GM19238 (cell line): Measurements from ENCODE around the gene TPM4.
A peak's percentile ranks its signal among the peaks of the same experiment; 100 is the strongest.
"Not testable (repeated sequence)": the region's sequence is repeated elsewhere in the genome, so short reads cannot be mapped to it uniquely, and the experiment has no call there.

Experiments
- DNase-seq: peaks from one replicate; pipeline ENCODE4 v3.0.0; 2011; ENCODE audit warnings: low spot score; ENCODE audit not compliant: insufficient read length

The TPM4 gene

DNA sequence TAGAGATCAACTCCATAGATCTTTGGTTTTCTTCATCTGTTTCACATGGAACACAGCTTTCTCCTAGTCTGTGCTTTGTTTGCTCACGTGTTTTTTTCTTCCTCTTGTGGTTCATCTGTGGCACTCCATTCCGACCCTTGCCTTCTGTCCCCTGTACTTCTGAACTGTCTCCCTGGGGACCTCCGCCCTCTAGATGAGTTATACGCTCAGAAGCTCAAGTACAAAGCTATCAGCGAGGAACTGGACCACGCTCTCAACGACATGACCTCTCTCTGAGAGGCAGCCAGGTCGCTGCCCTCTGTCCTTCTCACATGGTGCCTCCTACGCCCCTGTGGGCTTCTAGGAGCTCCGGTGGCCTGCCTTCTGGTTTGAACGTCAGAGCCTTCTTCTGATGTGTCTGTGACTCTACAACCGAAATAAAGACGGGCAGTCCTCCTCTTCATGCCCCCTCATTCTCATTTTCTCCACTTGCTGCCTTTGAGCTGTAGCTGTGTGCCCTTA lies 18.8 kb downstream of the TPM4 start:
- no peak for DNase-seq

DNA sequence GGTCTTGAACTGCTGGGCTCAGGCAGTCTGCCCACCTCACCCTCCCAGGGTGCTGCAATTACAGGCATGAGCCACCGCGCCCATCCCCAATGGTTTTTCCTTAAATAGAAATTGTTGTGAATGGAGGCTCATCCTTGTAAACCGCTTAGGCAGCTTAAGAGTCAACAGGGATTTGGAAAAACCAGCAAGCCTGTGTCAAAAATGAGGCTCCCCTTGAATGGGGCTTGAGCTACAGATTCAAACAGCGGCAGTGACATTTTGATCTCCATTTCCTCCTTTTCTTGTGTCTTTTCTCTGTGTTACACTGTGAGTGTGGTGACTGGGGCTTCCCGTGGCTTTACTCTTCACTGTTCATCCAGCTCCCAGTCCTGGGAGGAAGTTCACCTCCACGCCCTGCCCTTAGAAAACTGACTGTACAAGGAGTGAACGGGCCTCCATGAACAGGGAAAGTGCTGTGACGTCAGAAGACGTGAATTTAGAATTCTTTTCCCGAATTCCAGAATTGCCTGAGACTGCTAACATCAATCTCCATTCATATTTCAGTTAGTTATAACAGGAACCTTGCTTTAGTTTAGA lies 20.1 kb downstream of the TPM4 start:
- no peak for DNase-seq

DNA sequence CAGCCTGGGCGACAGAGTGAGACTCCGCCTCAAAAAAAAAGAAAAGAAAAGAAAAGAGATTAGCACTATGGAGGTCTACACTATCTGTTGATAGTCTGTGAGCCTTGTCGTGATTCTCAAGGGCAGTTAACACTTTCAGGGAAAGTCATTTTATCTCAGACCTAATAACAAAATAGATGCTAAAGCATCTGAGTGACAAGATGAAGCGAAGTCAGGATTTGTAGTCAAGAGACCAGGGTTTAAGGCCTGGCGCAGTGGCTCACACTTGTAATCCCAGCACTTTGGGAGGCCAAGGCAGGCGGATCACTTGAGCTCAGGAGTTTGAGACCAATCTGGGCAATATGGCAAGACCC lies 22.1 kb downstream of the TPM4 start:
- DNase-seq = no peak

DNA sequence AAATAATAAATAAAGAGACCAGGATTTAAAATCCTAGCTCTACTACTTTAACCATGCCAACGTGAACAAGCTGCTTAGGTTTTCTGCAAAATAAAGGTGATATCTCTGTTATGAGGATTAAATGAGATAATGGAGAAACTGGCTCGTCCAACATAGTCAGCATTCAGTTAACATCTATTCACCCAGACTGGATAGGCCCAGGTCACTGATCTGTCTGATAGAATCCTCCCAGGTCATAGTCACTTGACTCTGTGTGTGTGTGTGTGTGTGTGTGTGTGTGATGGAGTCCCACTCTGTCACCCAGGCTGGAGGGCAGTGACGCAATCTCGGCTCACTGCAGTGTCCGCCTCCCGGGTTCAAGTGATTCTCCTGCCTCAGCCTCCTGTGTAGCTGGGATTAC lies 22.5 kb downstream of the TPM4 start:
- no peak for DNase-seq

DNA sequence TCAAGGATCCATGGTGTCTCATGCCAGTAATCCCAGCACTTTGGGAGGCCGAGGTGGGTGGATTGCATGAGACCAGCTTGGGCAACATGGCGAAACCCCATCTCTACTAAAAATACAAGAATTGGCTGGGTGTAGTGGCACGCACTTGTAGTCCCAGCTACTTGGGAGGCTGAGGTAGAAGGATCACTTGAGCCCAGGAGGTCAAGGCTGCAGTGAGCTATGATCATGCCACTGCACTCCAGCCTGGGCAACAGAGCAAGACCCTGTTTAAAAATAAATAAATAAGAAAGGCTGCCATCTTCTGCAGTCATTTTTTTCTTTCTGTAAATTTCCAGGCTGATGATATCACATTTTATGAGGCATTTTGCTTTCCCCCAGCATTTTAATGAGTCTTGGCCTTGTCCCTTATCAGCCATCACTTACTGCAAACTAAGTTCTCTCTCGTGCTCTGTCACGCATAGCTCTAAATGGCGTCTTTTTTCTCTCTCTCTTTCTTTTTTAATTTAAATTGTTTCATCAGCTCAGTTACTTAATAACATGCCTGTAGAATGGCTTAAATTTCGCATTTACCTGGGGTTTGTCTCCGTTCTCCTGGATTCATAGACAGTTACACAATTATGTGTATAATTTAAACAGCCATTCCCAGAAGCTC lies 23.1 kb downstream of the TPM4 start:
- DNase-seq = not testable (repeated sequence)

DNA sequence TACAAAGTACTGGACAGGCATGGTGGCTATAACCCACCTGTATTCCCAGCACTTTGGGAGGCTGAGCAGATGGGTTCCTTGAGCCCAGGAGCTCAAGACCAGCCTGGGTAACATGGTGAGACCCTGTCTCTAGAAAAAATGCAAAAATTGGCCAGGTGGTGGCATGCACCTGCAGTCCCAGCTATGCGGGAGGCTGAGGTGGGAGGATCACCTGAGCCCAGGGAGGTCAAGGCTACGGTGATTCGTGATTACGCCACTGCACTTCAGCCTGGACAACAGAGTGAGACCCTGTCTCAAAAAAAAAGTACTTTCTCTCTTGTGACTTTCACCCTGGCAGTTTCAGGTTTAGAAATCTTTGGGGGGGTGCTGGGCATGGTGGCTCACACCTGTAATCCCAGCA lies 24.2 kb downstream of the TPM4 start:
- no peak for DNase-seq

DNA sequence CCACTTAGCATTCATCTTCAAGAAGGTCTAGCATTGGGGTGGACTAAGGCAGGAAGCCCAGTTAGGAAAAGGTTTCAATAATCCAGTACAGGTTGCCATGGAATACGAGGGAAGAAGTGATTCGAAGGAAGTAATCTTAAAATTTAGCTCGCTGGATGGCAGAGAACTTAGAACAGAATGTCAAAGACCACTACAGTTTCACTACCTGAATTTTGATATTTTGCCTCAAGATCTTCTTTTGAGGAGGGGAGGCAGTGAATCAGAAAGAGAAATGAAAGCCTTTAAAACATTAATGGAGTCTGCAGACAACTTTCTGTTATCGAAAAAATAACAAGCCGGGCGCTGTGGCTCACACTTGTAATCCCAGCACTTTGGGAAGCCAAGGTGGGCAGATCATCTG lies 28.4 kb downstream of the TPM4 start:
- DNase-seq = no peak

DNA sequence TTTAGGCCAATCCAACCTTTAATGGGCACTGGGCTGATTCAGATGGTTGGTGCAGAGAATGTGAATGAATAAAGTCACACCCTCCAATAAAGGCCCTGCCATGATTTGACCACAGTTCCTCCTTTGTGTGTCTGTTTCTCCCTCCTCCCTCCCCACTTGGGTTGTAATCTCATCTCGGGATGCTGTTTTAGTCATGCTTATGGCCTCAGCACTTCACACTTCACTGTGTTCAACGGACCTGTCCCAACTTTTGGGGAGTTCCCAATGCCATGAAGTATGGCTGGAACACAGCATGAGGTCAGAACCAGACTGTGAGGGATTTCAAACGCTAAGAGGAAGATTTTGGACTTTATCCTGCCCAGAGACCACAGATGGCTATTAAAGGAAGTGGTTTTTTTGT lies 29.8 kb downstream of the TPM4 start:
- DNase-seq = no peak

DNA sequence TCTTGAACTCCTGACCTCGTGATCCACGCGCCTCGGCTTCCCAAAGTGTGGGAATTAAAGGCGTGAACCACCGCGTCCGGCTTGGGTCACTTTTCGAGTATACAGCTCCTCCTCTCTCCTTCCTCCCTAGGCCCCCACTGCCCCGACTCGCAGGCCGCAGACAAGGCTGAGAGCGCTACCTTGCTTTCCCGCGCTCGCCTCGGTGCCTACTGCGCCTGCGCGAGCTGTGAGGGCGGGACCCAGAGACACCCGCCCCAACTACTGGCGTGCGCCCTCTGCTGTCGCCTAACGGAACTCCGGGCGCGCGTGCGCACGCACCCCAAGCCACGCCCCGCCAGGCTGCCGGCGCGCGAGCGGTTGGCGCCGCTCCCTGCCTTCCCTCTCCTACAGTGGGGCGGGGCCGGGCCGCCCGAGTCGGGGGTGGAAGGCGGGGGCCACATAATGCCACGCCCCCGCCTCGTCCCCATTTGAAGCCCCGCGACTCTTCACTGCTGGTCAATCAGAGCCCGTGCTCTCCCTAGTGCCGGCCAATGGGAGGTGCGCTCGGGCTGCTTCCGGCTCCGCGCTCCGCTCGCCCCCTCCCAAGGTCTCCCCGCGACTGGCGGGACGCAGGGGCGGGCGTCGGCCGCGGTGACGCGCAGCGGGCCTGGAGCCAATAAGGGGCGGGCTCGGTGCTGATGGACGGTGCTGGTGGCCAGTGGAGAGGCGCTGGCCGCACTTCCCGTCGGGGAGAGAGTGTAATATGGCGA lies 35.0 kb downstream of the TPM4 start, which contains the start of gene RAB8A:
Gene RAB8A, plus strand, starts transcription at position 730 of the 749 bp plus-strand sequence. Its CDS starts 13 bp downstream, at position 743.
- DNase-seq = peak; percentile 98

DNA sequence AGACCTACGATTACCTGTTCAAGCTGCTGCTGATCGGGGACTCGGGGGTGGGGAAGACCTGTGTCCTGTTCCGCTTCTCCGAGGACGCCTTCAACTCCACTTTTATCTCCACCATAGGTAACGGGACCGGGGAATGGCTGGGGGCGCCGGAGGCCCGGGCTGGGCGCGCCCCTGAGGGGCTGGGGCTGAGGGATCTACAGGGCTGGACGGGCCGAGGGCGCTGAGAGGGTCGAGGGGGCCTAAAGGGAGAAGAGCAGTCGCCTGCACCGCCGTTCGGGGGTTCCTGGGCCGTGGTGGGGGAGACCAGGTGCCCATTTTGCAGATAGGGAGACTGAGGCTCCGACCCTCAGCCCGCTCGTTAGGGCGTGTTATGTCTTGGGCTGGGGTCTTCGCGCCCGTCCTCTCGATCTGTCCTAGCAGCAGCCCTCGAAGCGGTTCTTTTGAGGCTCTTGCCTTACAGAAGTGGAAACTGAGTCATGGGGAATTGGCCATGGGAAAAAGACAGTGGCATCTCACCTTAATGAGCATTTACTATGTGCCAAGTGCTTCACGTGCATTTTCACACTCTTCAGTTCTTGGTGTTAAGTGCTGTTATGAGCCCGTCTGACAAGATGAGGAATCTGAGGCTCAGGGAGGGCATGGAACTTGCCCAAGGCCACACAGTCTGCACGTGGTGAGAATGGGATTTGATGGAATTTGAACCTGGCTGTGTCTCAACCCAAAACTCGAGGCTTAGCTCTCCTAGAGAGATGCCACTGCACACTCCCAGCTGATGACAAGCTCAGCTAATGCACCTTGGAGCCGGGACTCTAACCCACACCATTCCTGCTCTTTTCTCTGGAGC lies 35.8 kb downstream of the TPM4 start:
- DNase-seq = no peak

DNA sequence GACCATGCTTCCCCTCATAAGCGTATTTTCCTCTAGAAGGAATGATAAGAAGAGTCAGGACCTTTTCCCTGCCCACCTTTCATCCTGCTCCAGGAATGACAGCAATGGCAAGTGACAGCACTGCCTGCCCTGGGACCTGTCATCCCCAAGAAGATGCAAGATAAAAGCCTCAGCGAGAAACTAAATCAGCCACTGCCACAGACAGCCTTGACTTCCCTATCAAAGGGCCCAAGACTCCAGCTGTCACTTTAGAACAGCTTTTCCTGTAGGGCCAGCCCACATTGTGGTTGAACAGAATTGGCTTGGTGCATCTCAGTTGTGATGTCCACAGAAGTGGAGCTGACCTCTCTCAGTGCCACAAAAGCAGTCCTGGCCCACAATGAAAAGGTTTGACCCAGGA lies 36.5 kb downstream of the TPM4 start:
- no peak for DNase-seq

DNA sequence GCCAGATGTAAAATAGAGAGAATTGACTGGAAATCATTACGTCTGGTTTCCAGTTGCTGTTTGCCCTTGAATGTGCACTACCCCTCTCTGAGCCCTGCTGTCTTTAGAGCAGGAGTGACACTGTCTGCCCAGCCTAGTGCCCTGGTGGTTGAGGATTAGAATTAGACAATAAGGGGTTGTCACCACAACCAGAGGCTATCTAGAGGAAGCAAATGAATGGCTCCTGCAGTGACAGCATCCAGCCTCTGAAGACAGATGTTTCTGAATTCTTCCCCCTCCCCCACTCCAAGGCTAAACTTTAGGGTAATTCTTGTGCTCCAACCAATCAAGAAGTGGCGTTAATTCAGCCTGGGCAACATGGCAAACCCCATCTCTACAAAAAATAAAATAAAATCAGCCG lies 37.4 kb downstream of the TPM4 start:
- no peak for DNase-seq

DNA sequence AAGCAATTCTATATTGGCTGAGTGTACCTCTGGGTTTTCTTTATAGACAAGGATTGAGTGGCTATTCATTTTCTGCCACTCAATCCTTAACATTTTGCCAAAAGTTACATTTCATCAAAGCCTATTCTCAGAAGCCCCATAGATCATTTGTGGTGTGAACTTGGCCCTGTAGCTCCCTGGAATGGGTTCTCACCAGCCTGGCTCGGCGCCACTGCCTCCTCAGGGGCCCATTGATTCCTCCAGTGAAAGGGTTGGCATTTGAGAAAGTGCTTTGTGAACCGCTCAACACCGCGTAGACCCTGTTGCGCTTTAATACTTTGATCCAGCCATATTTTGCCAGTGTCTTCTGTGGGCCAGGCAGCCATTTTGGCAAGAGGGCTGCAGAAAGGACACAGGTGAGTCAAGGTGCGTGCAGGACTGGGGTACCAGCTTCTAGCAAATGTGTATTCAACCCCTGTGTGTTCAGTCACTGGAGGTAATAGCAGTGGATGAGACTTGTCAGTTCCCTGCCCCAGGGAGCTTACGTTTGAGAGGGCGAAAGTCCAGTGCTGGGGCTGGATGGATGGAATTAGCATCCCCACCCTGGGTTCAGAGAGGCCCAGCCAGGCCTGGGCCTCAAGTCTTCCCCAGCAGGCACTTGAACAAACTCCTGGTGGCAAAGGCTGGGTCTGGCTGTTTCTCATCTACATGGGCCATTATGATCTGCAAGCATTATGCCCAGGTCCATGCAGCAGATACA lies 39.2 kb downstream of the TPM4 start:
- no peak for DNase-seq

DNA sequence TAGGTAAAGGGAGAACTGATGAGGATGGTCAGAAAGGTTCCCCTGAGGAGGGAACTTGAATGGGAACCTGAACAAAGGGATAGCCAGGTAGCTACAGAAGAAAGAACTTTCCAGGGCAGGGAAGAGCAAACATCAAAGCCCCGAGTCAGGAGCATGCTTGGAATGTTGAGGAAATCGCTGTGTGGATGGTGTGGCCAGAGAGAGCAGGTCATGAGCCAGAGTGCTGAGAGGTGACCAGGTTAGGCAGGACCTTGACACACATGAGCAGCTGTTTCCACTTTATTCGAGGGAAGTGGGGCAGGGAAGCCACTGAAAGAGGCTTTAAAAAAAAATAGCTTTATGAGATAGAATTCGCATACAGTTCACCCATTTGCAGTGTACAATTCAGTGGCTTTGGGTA lies 39.8 kb downstream of the TPM4 start:
- DNase-seq = no peak

DNA sequence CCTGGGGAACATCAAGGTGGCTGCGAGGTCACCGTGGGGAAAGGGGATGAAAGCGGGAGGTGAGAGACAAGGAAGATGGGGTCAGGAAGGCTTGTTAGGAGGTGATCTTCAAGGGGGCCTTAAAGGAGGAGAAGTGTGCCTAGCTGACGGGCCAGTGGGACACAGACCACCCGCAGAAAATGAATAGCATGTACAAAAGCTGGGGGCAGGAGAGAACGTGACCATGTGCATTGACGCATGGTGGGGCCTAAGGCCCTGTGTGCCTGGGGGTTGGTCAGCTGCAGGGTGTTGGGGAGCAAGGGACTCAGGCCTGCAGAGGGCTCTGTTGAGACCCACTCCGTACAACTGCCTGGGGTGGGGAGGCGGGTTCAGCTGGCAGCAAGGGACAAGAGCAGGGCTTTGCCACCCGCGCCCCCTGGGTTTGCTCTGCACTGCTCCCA lies 41.3 kb downstream of the TPM4 start:
- DNase-seq = peak; percentile 55

DNA sequence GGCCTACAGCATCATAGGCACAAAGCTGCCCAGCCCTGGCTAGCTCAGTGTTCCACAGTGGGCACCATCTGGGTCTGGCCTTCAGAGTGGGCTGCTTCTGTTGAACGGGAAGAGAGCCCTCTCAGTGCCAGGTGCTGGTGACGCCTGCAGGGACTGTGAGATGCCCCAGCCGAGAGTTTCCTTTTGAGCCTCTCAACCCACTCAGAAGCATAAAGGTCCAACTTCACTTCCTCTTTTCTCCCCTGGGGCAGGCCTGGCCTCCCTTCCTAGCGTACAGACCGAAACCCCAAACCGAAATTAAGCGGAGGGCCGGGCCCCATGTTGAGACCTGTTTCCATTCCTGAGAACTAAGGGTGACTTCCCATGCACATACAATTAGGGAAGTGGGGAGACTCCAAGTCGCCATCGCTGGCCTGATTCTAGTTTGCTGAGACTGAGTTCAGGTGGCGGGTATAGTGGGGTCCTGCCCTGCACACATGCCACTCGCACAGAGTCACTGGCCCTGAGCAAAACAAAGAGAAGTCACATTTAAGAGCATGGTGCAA lies 42.3 kb downstream of the TPM4 start:
- DNase-seq = peak; percentile 92

DNA sequence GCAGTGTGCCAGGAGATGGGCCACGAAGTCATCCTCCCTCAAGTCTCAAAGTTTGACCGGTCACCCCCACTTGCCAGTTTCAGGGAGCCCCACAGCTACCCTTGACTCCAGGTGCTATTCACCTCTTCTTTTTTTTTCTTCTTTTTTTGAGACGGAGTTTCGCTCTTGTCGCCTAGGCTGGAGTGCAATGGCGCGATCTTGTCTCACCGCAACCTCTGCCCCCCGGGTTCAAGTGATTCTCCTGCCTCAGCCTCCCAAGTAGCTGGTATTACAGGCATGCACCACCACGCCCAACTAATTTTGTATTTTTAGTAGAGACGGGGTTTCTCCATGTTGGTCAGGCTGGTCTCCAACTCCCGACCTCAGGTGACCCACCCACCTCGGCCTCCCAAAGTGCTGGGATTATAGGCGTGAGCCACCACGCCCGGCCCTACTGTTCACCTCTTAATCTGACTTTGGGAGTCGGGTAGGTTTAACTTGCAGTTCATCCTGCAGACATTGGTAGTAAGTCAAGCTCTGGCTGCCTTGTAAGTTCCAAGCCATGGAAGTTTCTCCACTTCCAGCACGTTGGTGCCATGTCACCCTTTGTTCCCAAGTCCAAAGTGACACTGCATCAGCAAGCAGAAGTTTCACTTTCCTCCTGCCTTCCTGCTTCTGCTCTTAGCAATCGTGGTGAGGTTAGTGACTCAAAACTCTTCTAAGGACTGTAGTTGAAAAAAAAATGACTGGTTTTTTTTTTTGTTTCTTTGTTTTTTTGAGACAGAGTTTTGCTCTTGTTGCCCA lies 43.0 kb downstream of the TPM4 start:
- DNase-seq = not testable (repeated sequence)

DNA sequence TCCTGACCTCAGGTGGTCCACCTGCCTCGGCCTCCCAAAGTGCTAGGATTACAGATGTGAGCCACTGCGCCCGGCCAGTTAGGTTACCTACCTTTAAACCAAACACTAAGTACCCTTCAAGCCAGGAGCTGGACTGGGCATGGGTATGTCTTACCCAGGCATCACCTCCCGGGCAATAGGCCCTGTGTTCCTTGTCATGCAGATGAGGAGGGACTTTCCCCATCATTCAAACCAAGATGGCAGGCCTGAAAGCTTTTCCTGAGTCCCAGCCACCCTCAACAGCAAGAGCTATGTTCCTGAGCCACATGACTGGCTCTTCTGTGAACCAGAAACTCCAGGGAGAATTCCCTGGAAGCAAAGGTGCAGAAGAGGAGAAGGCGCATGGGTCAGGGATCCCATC lies 44.8 kb downstream of the TPM4 start:
- DNase-seq = no peak

DNA sequence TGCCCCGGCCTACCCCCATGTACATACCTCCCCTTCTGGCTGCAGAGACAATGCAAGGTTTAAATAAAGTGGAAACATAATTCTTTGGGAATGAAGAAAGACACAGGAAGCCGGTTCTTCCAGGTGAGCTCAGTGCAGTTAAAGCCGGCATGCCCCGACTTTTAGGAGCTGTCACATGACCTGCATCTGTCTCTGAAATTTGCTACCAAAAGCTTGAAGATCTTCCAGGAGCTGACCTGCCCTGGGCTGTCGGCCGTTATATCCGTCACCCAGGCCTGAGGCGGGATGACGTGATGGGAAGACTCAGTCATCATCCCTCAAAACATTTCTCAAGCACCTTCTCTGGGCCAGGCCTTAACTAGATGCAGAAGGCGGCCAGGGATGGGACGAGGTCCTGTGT lies 45.7 kb downstream of the TPM4 start:
- DNase-seq = no peak

DNA sequence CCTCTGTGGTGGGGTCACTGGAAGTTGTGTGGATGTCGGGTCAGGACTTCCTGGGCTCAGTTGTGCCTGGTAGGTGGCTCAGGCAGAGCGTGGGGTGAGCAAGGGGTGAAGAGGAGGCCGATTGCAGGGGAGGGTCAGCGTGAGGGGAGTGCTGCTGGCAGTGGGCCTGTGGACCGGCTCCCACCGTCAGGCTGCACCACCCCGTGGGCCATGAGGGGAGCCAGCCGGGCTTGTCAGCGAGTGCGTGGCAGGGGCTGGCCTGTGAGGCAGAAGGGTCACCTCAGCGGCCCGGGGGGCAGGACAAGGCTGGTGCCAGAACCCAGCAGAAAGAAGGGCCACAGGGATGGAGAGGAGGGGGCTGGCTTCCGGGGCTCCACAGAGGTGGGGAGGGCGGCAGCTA lies 48.7 kb downstream of the TPM4 start:
- DNase-seq = no peak
